Chondrocyte (in vitro differentiated cells): ENCODE results near the gene JARID2. TPM values are rescaled to one million over a fixed set of nuclear protein-coding genes. Genes with fewer than 3 reads are reported as not detected.

Source experiments
- DNase-seq: peaks from one replicate; pipeline ENCODE4 v3.0.0; 2021; ENCODE audit warnings: mixed read lengths, low spot score
- H3K27ac Mint-ChIP-seq: one replicate; pipeline ENCODE4 v1.8.0; 2021; ENCODE audit warnings: mild to moderate bottlenecking, moderate library complexity, mixed read lengths; ENCODE audit not compliant: unreplicated experiment
- H3K27me3 Mint-ChIP-seq: 2 replicates; pipeline ENCODE4 v1.8.0; 2021; ENCODE audit warnings: low read depth, mixed read lengths
- H3K36me3 Mint-ChIP-seq: 2 replicates; pipeline ENCODE4 v1.8.0; 2021; ENCODE audit warnings: low read depth, mixed read lengths
- H3K4me1 Mint-ChIP-seq: 2 replicates; pipeline ENCODE4 v1.8.0; 2021; ENCODE audit warnings: low read depth, mild to moderate bottlenecking, mixed read lengths
- H3K4me3 Mint-ChIP-seq: one replicate; pipeline ENCODE4 v1.8.0; 2021; ENCODE audit warnings: mild to moderate bottlenecking, moderate library complexity, mixed read lengths; ENCODE audit not compliant: unreplicated experiment
- H3K9me3 Mint-ChIP-seq: 2 replicates; pipeline ENCODE4 v1.8.0; 2021; ENCODE audit warnings: low read depth, mixed read lengths
- CTCF ChIP-seq: fragments of 200-600 bp; sonication (generic); IDR thresholded peaks from 2 replicates; pipeline ENCODE4 v1.5.0; 2021; ENCODE audit warnings: antibody characterized with exemption, mild to moderate bottlenecking, moderate library complexity
- total RNA-seq: library from RNA; stranded (reverse); gene quantifications from 3 replicates; pipeline ENCODE4 v1.2.1, GENCODE V29; 2021

Gene JARID2
- total RNA-seq, 1 donor from 2014 or later = 9.9 TPM

DNA sequence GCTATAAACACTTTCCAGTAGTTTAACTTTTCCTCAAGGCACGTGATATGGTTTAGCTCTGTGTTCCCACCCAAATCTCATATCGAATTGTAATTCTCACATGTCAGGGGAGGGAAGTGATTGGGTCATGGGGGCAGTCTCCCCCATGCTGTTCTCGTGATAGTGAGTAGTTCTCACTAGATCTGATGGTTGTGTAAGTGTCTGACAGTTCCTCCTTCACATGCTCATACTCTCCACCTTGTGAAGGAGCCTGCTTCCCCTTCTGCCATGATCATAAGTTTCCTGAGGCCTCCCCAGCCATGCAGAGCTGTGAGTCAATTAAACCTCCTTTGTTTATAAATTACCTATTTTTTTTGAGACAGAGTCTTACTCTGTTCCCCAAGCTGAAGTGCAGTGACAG is 289.1 kb downstream of the JARID2 start:
- DNase-seq = no peak
- Mint-ChIP-seq H3K9me3 (no peaks in the 10 kb centered on the region), H3K36me3 (peaks cover 13% of the 10 kb centered on the region), H3K4me3 (no peak overlapping the region), H3K27ac (no peak overlapping the region), H3K27me3 (no peaks in the 10 kb centered on the region), H3K4me1 (peaks cover 7% of the 10 kb centered on the region)
- TF ChIP-seq CTCF = no peak

GRCh38 chr6:15535495-15536197 is 289.8 kb downstream of the JARID2 start:
- TF ChIP-seq CTCF = no peak
- no peaks in the 10 kb centered on the region for H3K9me3 Mint-ChIP-seq
- no peaks in the 10 kb centered on the region for H3K27me3 Mint-ChIP-seq
- peaks cover 7% of the 10 kb centered on the region for H3K4me1 Mint-ChIP-seq
- peaks cover 12% of the 10 kb centered on the region for H3K36me3 Mint-ChIP-seq
- H3K27ac Mint-ChIP-seq = no peak overlapping the region
- H3K4me3 Mint-ChIP-seq = no peak overlapping the region
- DNase-seq = no peak

GRCh38 chr6:15536198-15536955 is 290.5 kb downstream of the JARID2 start:
- Mint-ChIP-seq H3K4me3 (no peak overlapping the region), H3K9me3 (no peaks in the 10 kb centered on the region), H3K27me3 (no peaks in the 10 kb centered on the region), H3K27ac (no peak overlapping the region), H3K36me3 (peaks cover 6% of the 10 kb centered on the region), H3K4me1 (peaks cover 7% of the 10 kb centered on the region)
- no peak for DNase-seq
- TF ChIP-seq CTCF = no peak

DNA sequence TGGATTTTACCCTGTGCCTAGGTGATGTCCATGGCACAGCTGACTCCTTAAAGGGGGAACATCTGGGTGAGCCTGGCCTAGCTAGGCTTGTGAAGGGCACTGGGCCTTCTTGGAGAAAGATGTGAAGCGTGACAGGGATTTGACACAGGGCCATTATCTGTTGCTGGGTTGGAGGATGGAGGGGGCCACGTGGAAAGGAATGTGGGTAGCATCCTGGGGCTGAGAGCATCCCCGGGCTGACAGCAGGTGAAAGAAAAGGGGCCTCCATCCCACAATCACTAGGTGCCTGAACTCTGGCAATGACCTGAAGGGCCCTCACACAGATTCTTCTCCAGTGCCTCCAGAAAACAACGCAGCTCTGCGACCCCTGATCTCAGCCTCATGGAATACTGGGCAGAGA is 292.2 kb downstream of the JARID2 start:
- Mint-ChIP-seq H3K27ac (no peak overlapping the region), H3K4me1 (peaks cover 7% of the 10 kb centered on the region), H3K9me3 (no peaks in the 10 kb centered on the region), H3K27me3 (no peaks in the 10 kb centered on the region), H3K36me3 (peaks cover 1% of the 10 kb centered on the region), H3K4me3 (no peak overlapping the region)
- no peak for DNase-seq
- no peak for TF ChIP-seq CTCF

GRCh38 chr6:15538766-15539495 is 293.1 kb downstream of the JARID2 start:
- Mint-ChIP-seq H3K9me3 (peaks cover 5% of the 10 kb centered on the region), H3K27ac (no peak overlapping the region), H3K4me3 (no peak overlapping the region), H3K4me1 (peaks cover 7% of the 10 kb centered on the region), H3K27me3 (no peaks in the 10 kb centered on the region), H3K36me3 (peaks cover 1% of the 10 kb centered on the region)
- no peak for TF ChIP-seq CTCF
- DNase-seq = no peak
